ENCODE measurements around the gene SDK1.
"Not testable (repeated sequence)": the region's sequence is repeated elsewhere in the genome, so short reads cannot be mapped to it uniquely, and the experiment has no call there.

DNA sequence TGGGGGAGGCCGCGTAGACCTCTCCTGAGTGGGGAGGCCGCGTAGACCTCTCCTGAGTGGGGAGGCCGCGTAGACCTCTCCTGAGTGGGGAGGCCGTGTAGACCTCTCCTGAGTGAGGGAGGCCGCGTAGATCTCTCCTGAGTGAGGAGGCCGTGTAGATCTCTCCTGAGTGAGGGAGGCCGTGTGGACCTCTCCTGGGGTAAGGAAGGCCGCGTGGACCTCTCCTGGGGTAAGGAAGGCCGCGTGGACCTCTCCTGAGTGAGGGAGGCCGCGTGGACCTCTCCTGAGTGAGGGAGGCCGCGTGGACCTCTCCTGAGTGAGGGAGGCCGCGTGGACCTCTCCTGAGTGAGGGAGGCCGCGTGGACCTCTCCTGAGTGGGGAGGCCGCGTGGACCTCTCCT, 963.2 kb downstream of the SDK1 start:
- not testable (repeated sequence) for TF ChIP-seq POLR2A (IDR thresholded peaks at IDR 0.05)
- TF ChIP-seq, protein P1, sequence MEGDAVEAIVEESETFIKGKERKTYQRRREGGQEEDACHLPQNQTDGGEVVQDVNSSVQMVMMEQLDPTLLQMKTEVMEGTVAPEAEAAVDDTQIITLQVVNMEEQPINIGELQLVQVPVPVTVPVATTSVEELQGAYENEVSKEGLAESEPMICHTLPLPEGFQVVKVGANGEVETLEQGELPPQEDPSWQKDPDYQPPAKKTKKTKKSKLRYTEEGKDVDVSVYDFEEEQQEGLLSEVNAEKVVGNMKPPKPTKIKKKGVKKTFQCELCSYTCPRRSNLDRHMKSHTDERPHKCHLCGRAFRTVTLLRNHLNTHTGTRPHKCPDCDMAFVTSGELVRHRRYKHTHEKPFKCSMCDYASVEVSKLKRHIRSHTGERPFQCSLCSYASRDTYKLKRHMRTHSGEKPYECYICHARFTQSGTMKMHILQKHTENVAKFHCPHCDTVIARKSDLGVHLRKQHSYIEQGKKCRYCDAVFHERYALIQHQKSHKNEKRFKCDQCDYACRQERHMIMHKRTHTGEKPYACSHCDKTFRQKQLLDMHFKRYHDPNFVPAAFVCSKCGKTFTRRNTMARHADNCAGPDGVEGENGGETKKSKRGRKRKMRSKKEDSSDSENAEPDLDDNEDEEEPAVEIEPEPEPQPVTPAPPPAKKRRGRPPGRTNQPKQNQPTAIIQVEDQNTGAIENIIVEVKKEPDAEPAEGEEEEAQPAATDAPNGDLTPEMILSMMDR (IDR thresholded peaks at IDR 0.05 in 4 of 5, conservative IDR thresholded peaks at IDR 0.05 in 1 of 5) = not testable (repeated sequence)
